Mucosa of rectum (tissue), 2 donors: ENCODE measurements around the gene GPR157.

Source experiments
- H3K27ac ChIP-seq, 2 donors: one replicate each; pipeline ENCODE4 v1.7.0; 2013; ENCODE audit warnings: inconsistent platforms in 2 of 2, low read depth in 2 of 2, low read length in 2 of 2
- H3K27me3 ChIP-seq, 2 donors: one replicate each; pipeline ENCODE4 v1.7.0; 2013; ENCODE audit warnings: low read length in 2 of 2; ENCODE audit not compliant: control insufficient read depth in 2 of 2, insufficient read depth in 2 of 2
- H3K36me3 ChIP-seq, 2 donors: one replicate each; pipeline ENCODE4 v1.7.0; 2013; ENCODE audit warnings: low read length in 2 of 2; ENCODE audit not compliant: control insufficient read depth in 2 of 2, insufficient read depth in 2 of 2
- H3K4me1 ChIP-seq, 2 donors: one replicate each; pipeline ENCODE4 v1.7.0; 2013; ENCODE audit warnings: low read length in 2 of 2, mild to moderate bottlenecking in 1 of 2; ENCODE audit not compliant: control insufficient read depth in 2 of 2, insufficient read depth in 2 of 2
- H3K4me3 ChIP-seq, 2 donors: one replicate each; pipeline ENCODE4 v1.7.0; 2013; ENCODE audit warnings: low read length in 2 of 2
- H3K9ac ChIP-seq, 2 donors: one replicate each; pipeline ENCODE4 v1.7.0; 2013; ENCODE audit warnings: low read length in 2 of 2, low read depth in 1 of 2, mild to moderate bottlenecking in 1 of 2
- H3K9me3 ChIP-seq, 2 donors: one replicate each; pipeline ENCODE4 v1.7.0; 2013; ENCODE audit warnings: low read length in 2 of 2; ENCODE audit not compliant: control insufficient read depth in 2 of 2
- donor health status: healthy.
- donor health status: Normal muscosa, but diverticular disease.

The GPR157 gene

DNA sequence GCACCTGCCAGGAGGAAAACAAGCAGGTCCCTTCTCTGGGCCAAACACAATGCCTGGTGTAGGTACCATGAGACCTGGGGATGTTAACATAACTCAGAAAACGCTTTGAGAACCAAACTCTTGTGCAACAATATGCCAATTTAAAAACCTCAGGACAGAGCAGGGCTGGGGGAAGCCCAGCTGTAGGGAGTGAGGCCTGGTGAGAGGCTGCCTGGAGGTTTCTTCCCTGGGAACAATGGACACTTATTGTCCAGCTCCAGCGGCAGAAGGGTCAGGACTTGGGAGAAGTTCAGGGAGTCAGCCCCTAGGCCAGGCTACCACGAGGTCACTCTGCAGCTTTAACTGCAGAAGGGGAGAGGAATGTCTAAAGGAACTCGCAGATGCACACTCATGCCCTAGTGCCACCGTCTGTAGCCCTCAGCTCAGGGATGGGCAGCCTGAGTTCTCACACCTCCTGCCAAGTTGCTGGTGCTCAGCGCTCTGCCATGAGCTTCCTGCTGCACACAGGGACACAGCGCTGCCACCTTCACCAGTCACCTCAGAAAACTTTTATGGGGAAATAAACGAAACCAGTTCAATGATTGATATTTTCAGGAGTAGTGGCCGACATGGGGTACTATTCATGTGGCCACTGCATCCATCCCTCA, 8.5 kb downstream of the GPR157 start:
- Histone ChIP-seq H3K36me3 (no peaks in the 10 kb centered on the region), H3K27ac (no peak overlapping the region), H3K4me1 (no peaks in the 10 kb centered on the region), H3K9me3 (no peaks in the 10 kb centered on the region), H3K9ac (no peak overlapping the region), H3K27me3 (no peaks in the 10 kb centered on the region), H3K4me3 (no peak overlapping the region)

DNA sequence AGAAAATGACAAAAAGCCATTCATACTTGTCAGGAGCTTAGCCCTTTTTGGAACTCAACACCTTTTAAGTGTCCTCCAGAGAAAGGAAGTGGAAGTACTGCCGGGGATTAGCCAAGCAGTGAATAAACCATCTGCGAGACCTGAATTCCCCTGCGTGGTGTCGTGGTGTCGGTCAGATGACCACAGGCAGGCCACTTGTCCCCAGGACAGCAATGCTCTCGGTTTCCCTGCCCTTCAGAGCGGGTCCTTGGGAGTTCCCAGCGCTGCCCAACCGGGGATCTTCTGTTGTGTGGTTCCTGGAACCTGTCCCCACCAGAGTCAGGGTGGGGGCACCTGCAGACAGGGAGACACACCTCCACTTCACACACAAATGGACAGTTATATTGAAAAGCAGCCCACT, 9.2 kb downstream of the GPR157 start:
- Histone ChIP-seq H3K9ac (no peak overlapping the region), H3K27ac (no peak overlapping the region), H3K4me3 (no peak overlapping the region), H3K27me3 (no peaks in the 10 kb centered on the region), H3K36me3 (no peaks in the 10 kb centered on the region), H3K4me1 (peaks cover 0 to 3% of the 10 kb centered on the region in 2 donors), H3K9me3 (no peaks in the 10 kb centered on the region)

DNA sequence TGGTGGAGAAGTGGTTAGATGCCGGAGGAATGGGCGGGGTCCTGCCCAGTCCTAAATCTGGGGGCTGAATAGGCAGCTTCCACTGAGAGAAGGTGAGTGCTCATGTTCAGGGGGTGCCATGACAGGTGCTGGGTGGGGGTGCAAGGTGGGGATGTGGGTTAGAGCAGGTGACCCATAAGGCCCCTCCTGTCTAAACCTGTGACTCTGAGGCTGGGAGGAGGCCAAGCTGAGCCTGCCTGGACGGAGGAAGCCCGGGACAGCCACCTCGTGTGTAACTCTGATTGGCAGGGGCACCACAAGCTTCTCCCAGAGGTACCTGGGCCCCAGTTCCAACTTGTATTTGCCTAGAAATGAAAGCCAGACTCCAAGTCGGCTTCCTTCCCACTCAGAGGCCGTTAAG, 10.7 kb downstream of the GPR157 start:
- Histone ChIP-seq H3K36me3 (no peaks in the 10 kb centered on the region), H3K4me3 (no peak overlapping the region), H3K9ac (no peak overlapping the region), H3K4me1 (peaks cover 0 to 6% of the 10 kb centered on the region in 2 donors), H3K9me3 (no peaks in the 10 kb centered on the region), H3K27me3 (no peaks in the 10 kb centered on the region), H3K27ac (no peak overlapping the region)

DNA sequence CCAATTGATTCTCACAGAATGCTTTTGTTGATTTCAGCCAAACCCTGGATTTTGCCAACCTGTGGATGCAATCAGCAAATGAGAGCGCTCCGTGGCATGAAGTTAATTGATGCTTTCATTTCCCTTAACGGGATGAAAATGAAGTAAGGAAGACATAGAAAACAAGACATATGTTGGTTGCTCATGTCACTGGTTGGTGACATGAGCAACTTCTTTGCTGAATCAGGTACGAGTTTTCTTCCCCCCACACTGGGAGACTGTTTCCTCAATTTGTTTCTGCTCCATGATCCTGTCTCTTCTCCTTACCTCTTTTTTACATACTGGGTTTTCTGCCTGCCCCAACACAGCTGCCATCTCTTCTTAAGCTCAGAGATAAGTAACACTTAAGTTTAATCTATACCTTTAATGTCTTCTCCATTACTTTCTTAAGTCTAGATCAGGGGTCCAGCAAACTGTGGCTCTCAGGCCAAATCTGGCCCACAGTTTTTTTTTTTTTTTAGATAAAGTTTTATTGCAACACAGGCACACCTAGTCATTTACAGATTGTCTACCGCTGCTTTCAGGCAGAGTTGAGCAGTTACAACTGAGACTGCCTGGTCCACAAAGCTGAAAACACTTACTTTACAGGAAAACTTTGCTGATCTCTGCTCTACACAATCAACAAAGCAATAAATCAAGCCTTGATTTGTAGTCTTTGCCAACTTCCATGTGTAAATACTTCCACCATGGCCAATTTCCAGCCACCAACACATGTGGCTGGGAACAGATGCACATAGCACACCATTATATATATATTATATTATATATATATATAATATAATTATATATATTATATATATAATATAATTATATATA, 13.3 kb downstream of the GPR157 start:
- H3K9ac ChIP-seq: no peak overlapping the region
- no peaks in the 10 kb centered on the region for H3K9me3 ChIP-seq
- no peak overlapping the region for H3K27ac ChIP-seq
- H3K36me3 ChIP-seq: peaks cover 0 to 4% of the 10 kb centered on the region in 2 donors
- no peaks in the 10 kb centered on the region for H3K27me3 ChIP-seq
- peaks cover 3 to 12% of the 10 kb centered on the region in 2 donors for H3K4me1 ChIP-seq
- H3K4me3 ChIP-seq: no peak overlapping the region

DNA sequence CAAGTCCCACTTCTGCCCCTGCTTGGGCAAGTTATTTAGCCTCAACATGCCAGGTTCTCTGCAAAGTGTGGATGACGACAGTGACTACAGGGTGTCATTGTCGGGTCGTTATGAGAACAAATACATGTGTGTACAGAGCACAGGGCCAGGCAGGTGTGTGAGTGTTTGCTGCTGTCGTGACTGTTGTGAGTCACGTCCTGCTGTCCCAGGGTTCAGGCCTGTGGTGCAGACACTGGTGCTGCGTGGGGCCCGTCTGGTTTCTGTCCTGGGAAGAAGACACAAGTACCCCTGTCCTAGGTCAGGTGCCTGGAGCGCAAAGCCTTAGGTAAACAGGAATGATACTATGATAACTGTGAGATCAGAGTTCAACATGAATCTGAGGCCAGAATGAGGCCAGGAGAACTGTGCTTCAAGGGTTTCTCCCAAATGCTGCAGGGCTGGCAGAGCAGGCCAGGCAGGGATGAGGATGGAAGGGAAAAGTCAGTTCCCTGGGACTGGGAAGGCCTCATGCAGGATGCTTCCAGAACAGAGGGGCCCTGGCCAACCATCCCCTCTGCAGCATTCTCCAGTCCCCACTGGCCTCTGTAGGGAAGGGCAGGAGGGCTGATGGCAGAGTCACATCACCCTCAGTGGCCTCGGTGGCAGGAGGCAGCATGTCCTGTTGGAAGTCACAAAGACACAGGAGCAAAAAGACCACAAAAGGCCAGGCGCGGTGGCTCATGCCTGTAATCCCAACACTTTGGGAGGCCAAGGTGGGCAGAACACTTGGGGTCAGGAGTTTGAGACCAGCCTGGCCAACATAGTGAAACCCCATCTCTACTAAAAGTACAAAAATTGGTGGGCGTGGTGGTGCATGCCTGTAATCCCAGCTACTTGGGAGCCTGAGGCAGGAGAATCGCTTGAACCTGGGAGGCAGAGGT, 15.7 kb downstream of the GPR157 start:
- Histone ChIP-seq H3K4me1 (peaks cover 3 to 12% of the 10 kb centered on the region in 2 donors), H3K36me3 (peaks cover 0 to 8% of the 10 kb centered on the region in 2 donors), H3K9ac (no peak overlapping the region), H3K27me3 (no peaks in the 10 kb centered on the region), H3K4me3 (no peak overlapping the region), H3K9me3 (no peaks in the 10 kb centered on the region), H3K27ac (no peak overlapping the region)

- H3K27me3 ChIP-seq: no peaks in the 10 kb centered on the region
- H3K27ac ChIP-seq: no peak overlapping the region
Measured at GRCh38 chr1:9111957-9112356, 16.9 kb downstream of the GPR157 start.

DNA sequence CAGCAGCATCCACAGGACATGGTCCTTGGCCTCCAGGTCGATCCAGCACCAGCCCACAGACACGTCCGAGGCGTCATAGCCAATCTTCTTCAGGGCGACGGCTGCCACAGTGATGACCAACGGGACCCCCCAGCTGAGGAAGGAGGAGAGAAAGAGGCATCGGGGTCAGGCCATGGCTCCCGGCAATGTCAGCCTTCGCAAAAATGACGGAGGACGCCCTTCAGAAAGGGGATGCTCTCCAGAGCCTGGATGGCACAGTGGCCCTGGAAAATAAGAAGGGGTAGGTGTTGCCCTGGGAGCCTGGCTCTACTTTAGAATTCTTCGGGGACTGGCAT, 17.6 kb downstream of the GPR157 start:
- Histone ChIP-seq H3K9me3 (no peaks in the 10 kb centered on the region), H3K36me3 (peaks cover 3 to 8% of the 10 kb centered on the region in 2 donors), H3K4me3 (no peak overlapping the region), H3K27me3 (no peaks in the 10 kb centered on the region), H3K27ac (no peak overlapping the region), H3K9ac (no peak overlapping the region), H3K4me1 (peaks cover 3 to 12% of the 10 kb centered on the region in 2 donors)

More at GRCh38 chr1:9111957-9112356, 16.9 kb downstream of the GPR157 start:
- Histone ChIP-seq H3K4me3 (no peak overlapping the region), H3K4me1 (peaks cover 3 to 12% of the 10 kb centered on the region in 2 donors), H3K36me3 (peaks cover 3 to 8% of the 10 kb centered on the region in 2 donors), H3K9ac (no peak overlapping the region), H3K9me3 (no peaks in the 10 kb centered on the region)

GRCh38 chr1:9110669-9111356, 18.1 kb downstream of the GPR157 start:
- no peak overlapping the region for H3K9ac ChIP-seq
- no peaks in the 10 kb centered on the region for H3K27me3 ChIP-seq
- peaks cover 3 to 8% of the 10 kb centered on the region in 2 donors for H3K36me3 ChIP-seq
- H3K4me3 ChIP-seq: no peak overlapping the region
- peaks cover 3 to 12% of the 10 kb centered on the region in 2 donors for H3K4me1 ChIP-seq
- no peak overlapping the region for H3K27ac ChIP-seq
- no peaks in the 10 kb centered on the region for H3K9me3 ChIP-seq

GRCh38 chr1:9108056-9108665, 20.7 kb downstream of the GPR157 start:
- Histone ChIP-seq H3K27ac (no peak overlapping the region), H3K36me3 (peaks cover 14 to 19% of the 10 kb centered on the region in 2 donors), H3K9me3 (no peaks in the 10 kb centered on the region), H3K9ac (no peak overlapping the region), H3K4me1 (peaks cover 3 to 6% of the 10 kb centered on the region in 2 donors), H3K4me3 (no peak overlapping the region), H3K27me3 (no peaks in the 10 kb centered on the region)
